K562 treated with DMSO at 1 percent for 4 hours (cell line): ENCODE data around the gene GBX1. TPM values are rescaled to one million over a fixed set of nuclear protein-coding genes. Genes with fewer than 3 reads are reported as not detected.

Experiments
- total RNA-seq: library from RNA; unstranded; fragments of 300-600 nt; gene quantifications from 2 replicates; pipeline ENCODE4 v1.2.3, GENCODE V29; 2022; ENCODE audit not compliant: insufficient read depth

The GBX1 gene
- not detected in 2 replicates for total RNA-seq

GRCh38 chr7:151167197-151167961 lies at the start of gene GBX1:
Gene GBX1 (minus strand): TSS chr7:151167694. CDS start chr7:151167548, 146 bp downstream.

GRCh38 chr7:151210087-151210854 lies 42.8 kb upstream of the GBX1 start, which contains the start of gene H2BK1:
Gene H2BK1 (minus strand): TSS chr7:151210488. CDS start chr7:151210318, 170 bp downstream.

GRCh38 chr7:151186640-151187408 lies 19.3 kb upstream of the GBX1 start, which contains the start of gene ASB10:
Gene ASB10 (minus strand): TSS chr7:151187250. CDS start chr7:151187130, 120 bp downstream.

Other genes starting within 250 kb of the GBX1 start
- gene KCNH2, start 189.4 kb downstream of the GBX1 start, total RNA-seq: 237 and 415 TPM in 2 replicates
- gene NOS3, start 176.7 kb downstream of the GBX1 start, total RNA-seq: 52.5 and 62.3 TPM in 2 replicates
- gene ATG9B, start 143.2 kb downstream of the GBX1 start, total RNA-seq: 2.0 TPM in 1 of 2 replicates, not detected in the other
- 38.5 and 41.9 TPM in 2 replicates for gene ABCB8, start 139.2 kb downstream of the GBX1 start, total RNA-seq
- gene ASIC3, start 119.2 kb downstream of the GBX1 start, total RNA-seq: 6.6 and 9.8 TPM in 2 replicates
- 40.4 and 43.9 TPM in 2 replicates for gene CDK5, start 109.8 kb downstream of the GBX1 start, total RNA-seq
- 296 and 338 TPM in 2 replicates for gene SLC4A2, start 108.1 kb downstream of the GBX1 start, total RNA-seq
- 110 and 123 TPM in 2 replicates for gene FASTK, start 86.9 kb downstream of the GBX1 start, total RNA-seq
- gene TMUB1, start 84.2 kb downstream of the GBX1 start, total RNA-seq: 233 and 285 TPM in 2 replicates
- gene AGAP3, start 81.2 kb downstream of the GBX1 start, total RNA-seq: 62.0 and 96.8 TPM in 2 replicates
- not detected in 2 replicates for gene ASB10, start 19.6 kb upstream of the GBX1 start, total RNA-seq
- not detected in 2 replicates for gene H2BK1, start 42.8 kb upstream of the GBX1 start, total RNA-seq
- gene ABCF2, start 59.5 kb upstream of the GBX1 start, total RNA-seq: 42.8 and 52.5 TPM in 2 replicates
- gene CHPF2, start 64.8 kb upstream of the GBX1 start, total RNA-seq: 36.8 and 52.9 TPM in 2 replicates
- 4.3 and 5.3 TPM in 2 replicates for gene SMARCD3, start 81.0 kb upstream of the GBX1 start, total RNA-seq
- 51.2 and 64.2 TPM in 2 replicates for gene NUB1, start 174.1 kb upstream of the GBX1 start, total RNA-seq
- gene WDR86, start 242.3 kb upstream of the GBX1 start, total RNA-seq: 1.0 TPM in 1 of 2 replicates, not detected in the other